Liver (tissue), 9 donors: ENCODE results near the gene CHN2. TPM values are rescaled to one million over a fixed set of nuclear protein-coding genes. Genes with fewer than 3 reads are reported as not detected.

Experiments
- DNase-seq: peaks from one replicate; pipeline ENCODE4 v3.0.0-alpha.2; 2017; ENCODE audit warnings: low spot score
- H3K27ac ChIP-seq, 2 donors: one replicate each; pipeline ENCODE4 v1.7.0; 2013; ENCODE audit warnings: inconsistent platforms in 2 of 2, low read length in 2 of 2, control low read depth in 1 of 2, low read depth in 1 of 2, mild to moderate bottlenecking in 1 of 2
- H3K27me3 ChIP-seq, 4 donors: one replicate each; pipeline versions ENCODE4 v1.6.1 to v1.7.0; 2013; ENCODE audit warnings: low read length in 3 of 4, inconsistent platforms in 1 of 4, mild to moderate bottlenecking in 1 of 4, moderate library complexity in 1 of 4; ENCODE audit not compliant: control insufficient read depth in 4 of 4, insufficient read depth in 4 of 4
- H3K36me3 ChIP-seq, 4 donors: one replicate each; pipeline versions ENCODE4 v1.6.1 to v1.7.0; 2013; ENCODE audit warnings: low read length in 3 of 4, mild to moderate bottlenecking in 3 of 4, low read depth in 1 of 4, moderate library complexity in 1 of 4; ENCODE audit not compliant: control insufficient read depth in 4 of 4, insufficient read depth in 3 of 4
- H3K4me1 ChIP-seq, 4 donors: one replicate each; pipeline versions ENCODE4 v1.6.1 to v1.7.0; 2013; ENCODE audit warnings: low read length in 3 of 4, mild to moderate bottlenecking in 3 of 4, moderate library complexity in 1 of 4; ENCODE audit not compliant: control insufficient read depth in 4 of 4, insufficient read depth in 4 of 4
- H3K4me3 ChIP-seq, 3 donors: one replicate each; pipeline versions ENCODE4 v1.6.1 to v1.7.0; 2013; ENCODE audit warnings: low read length in 3 of 3, control low read depth in 1 of 3, low read depth in 1 of 3, mild to moderate bottlenecking in 1 of 3
- H3K9ac ChIP-seq, 2 donors: one replicate each; pipeline ENCODE4 v1.7.0; 2013; ENCODE audit warnings: low read length in 2 of 2, mild to moderate bottlenecking in 2 of 2, moderate library complexity in 2 of 2, control low read depth in 1 of 2, low read depth in 1 of 2
- H3K9me3 ChIP-seq, 4 donors: one replicate each; pipeline versions ENCODE4 v1.6.1 to v1.7.0; 2013; ENCODE audit warnings: low read length in 3 of 4; ENCODE audit not compliant: control insufficient read depth in 4 of 4
- CTCF ChIP-seq: fragments of 150-350 bp; IDR thresholded peaks from 2 replicates; pipeline ENCODE4 v1.5.1; 2017; ENCODE audit warnings: improper control_type of control experiment, low read depth, low read length; ENCODE audit not compliant: missing input control
- EGR1 ChIP-seq, 2 donors: IDR thresholded peaks; 2 replicates each; pipeline ENCODE4 v1.6.1; 2016 to 2018; ENCODE audit warnings: antibody characterized with exemption in 2 of 2, low read depth in 2 of 2
- FOXA1 ChIP-seq: IDR thresholded peaks from 2 replicates; pipeline ENCODE4 v1.6.1; 2016; ENCODE audit warnings: antibody characterized with exemption
- FOXA2 ChIP-seq: IDR thresholded peaks from 2 replicates; pipeline ENCODE4 v1.6.1; 2016; ENCODE audit warnings: antibody characterized with exemption
- GABPA ChIP-seq, 2 donors: IDR thresholded peaks in 1 of 2; conservative IDR thresholded peaks in 1 of 2; 2 replicates each; pipeline ENCODE4 v1.6.1; 2016; ENCODE audit warnings: antibody characterized with exemption in 2 of 2, mild to moderate bottlenecking in 1 of 2, moderate library complexity in 1 of 2
- HNF4A ChIP-seq, 2 donors: conservative IDR thresholded peaks; 2 replicates each; pipeline ENCODE4 v1.6.1; 2016; ENCODE audit warnings: antibody characterized with exemption in 2 of 2, mild to moderate bottlenecking in 2 of 2
- MAX ChIP-seq: IDR thresholded peaks from 2 replicates; pipeline ENCODE4 v1.6.1; 2016; ENCODE audit warnings: antibody characterized with exemption
- RXRA ChIP-seq, 2 donors: IDR thresholded peaks; 2 replicates each; pipeline ENCODE4 v1.6.1; 2017 to 2018; ENCODE audit warnings: antibody characterized with exemption in 2 of 2, mild to moderate bottlenecking in 1 of 2
- SP1 ChIP-seq: IDR thresholded peaks from 2 replicates; pipeline ENCODE4 v1.6.1; 2018; ENCODE audit warnings: antibody characterized with exemption, mild to moderate bottlenecking
- TAF1 ChIP-seq: conservative IDR thresholded peaks from 2 replicates; pipeline ENCODE4 v1.6.1; 2016; ENCODE audit warnings: antibody characterized with exemption, mild to moderate bottlenecking
- YY1 ChIP-seq: IDR thresholded peaks from 2 replicates; pipeline ENCODE4 v1.6.1; 2016; ENCODE audit warnings: antibody characterized with exemption, mild to moderate bottlenecking
- ZBTB33 ChIP-seq: IDR thresholded peaks from 2 replicates; pipeline ENCODE4 v1.6.1; 2016; ENCODE audit warnings: antibody characterized with exemption
- WGBS: extraction: QIAGEN DNeasy Blood & Tissue Kit; methylation state at CpG from one replicate; pipeline ENCODE4 v1.1.7; 2013; 5-methylcytosine and 5-hydroxymethylcytosine counted together
- polyA plus RNA-seq, 2 donors: library from polyadenylated mRNA; stranded (reverse) in 1 of 2; unstranded in 1 of 2; fragments of 200-250 nt in 1 of 2; fragments of >200 nt in 1 of 2; fragmentation: Nextera tagmentation in 1 of 2; extraction: Ambion mirVana in 1 of 2; gene quantifications; one replicate each; pipeline versions ENCODE4 v1.2.1 to v1.2.3, GENCODE V29; 2013 to 2015
- total RNA-seq, 2 donors: library from RNA; depleted of rRNA; stranded (reverse); fragments of >200 nt; gene quantifications; one replicate each; pipeline ENCODE4 v1.2.3, GENCODE V29; 2014
- donor health status: healthy.
- donor health status: healthy.
- donor health status: healthy.
- donor health status: healthy.
- donor health status: healthy.

Gene CHN2
- total and polyA plus RNA-seq, 4 donors = 8.3 to 25.4 (median 17.8) TPM

- no peak for DNase-seq
- no peaks in the 10 kb centered on the region for H3K9me3 ChIP-seq
- H3K9ac ChIP-seq = no peak overlapping the region
- peaks cover 6 to 19% (median 18%) of the 10 kb centered on the region in 4 donors for H3K4me1 ChIP-seq
- peaks cover 0 to 35% (median 23%) of the 10 kb centered on the region in 4 donors for H3K36me3 ChIP-seq
- 96% methylated on average over 3 of the region's 3 CpGs for WGBS
- H3K4me3 ChIP-seq = no peak overlapping the region
- no peak for TF ChIP-seq MAX
- no peak overlapping the region for H3K27ac ChIP-seq
- no peaks in the 10 kb centered on the region for H3K27me3 ChIP-seq
Observed at GRCh38 chr7:29500719-29501118, 306.1 kb downstream of the CHN2 start.

- peaks cover 0 to 45% (median 25%) of the 10 kb centered on the region in 4 donors for H3K36me3 ChIP-seq
- H3K4me1 ChIP-seq = peaks cover 2 to 5% (median 4%) of the 10 kb centered on the region in 4 donors
- H3K9me3 ChIP-seq = no peaks in the 10 kb centered on the region
- no peak for TF ChIP-seq FOXA2
- no peak for TF ChIP-seq HNF4A (conservative IDR thresholded peaks at IDR 0.05)
- no peak for TF ChIP-seq ZBTB33
- TF ChIP-seq SP1 = no peak
- TF ChIP-seq EGR1 (IDR thresholded peaks at IDR 0.05; ENCODE audit: low read depth in 2 of 2) = no peak
- WGBS = 86% methylated on average over 2 of the region's 2 CpGs
- H3K9ac ChIP-seq = no peak overlapping the region
- H3K4me3 ChIP-seq = no peak overlapping the region
- no peak overlapping the region for H3K27ac ChIP-seq
- no peaks in the 10 kb centered on the region for H3K27me3 ChIP-seq
- no peak for DNase-seq
Observed at GRCh38 chr7:29502133-29502532, 307.6 kb downstream of the CHN2 start.

GRCh38 chr7:29505931-29506330, 311.4 kb downstream of the CHN2 start:
- Histone ChIP-seq H3K27me3 (no peaks in the 10 kb centered on the region), H3K27ac (no peak overlapping the region), H3K9me3 (no peaks in the 10 kb centered on the region), H3K36me3 (peaks cover 2 to 64% (median 42%) of the 10 kb centered on the region in 4 donors), H3K9ac (no peak overlapping the region), H3K4me1 (no peaks in the 10 kb centered on the region), H3K4me3 (no peak overlapping the region)
- 96% methylated on average over 4 of the region's 4 CpGs for WGBS
- DNase-seq = no peak
- TF ChIP-seq GABPA (IDR thresholded peaks at IDR 0.05 in 1 of 2, conservative IDR thresholded peaks at IDR 0.05 in 1 of 2) = no peak
- no peak for TF ChIP-seq CTCF
- TF ChIP-seq FOXA1 = no peak
- TF ChIP-seq RXRA (IDR thresholded peaks at IDR 0.05) = no peak
- TF ChIP-seq HNF4A (conservative IDR thresholded peaks at IDR 0.05) = no peak
- no peak for TF ChIP-seq SP1
- no peak for TF ChIP-seq FOXA2
- no peak for TF ChIP-seq TAF1
- TF ChIP-seq YY1 = no peak
